ENCODE data around the gene TFF3. TPM values are rescaled to one million over a fixed set of nuclear protein-coding genes. Genes with fewer than 3 reads are reported as not detected.
A peak's percentile ranks its signal among the peaks of the same experiment; 100 is the strongest.

Gene TFF3
- total and polyA plus RNA-seq, 2 of the 4 experiments (the other 2 are of a cell fraction): not detected

GRCh38 chr21:42291003-42291750, 24.0 kb downstream of the TFF3 start:
- H2BK5ac ChIP-seq (ENCODE audit: low read depth, low read length, poor library complexity, severe bottlenecking): no peak overlapping the region
- H3K9me3 ChIP-seq (ENCODE audit: control insufficient read depth, insufficient read depth, low read length): peaks cover 2% of the 10 kb centered on the region; the same call in 1 of the 2 replicates
- no peak overlapping the region for H3K4me2 ChIP-seq (ENCODE audit: low read depth, low read length)
- H4K8ac ChIP-seq (ENCODE audit: low read depth in 2 of 2, low read length in 2 of 2): no peak overlapping the region
- in situ Hi-C loops (cut with MboI; ENCODE audit: low sequenced_read_pairs) (no loop called here), dilution Hi-C loops (cut with HindIII; ENCODE audit: low sequenced_read_pairs, unreplicated experiment) (no loop called here), intact Hi-C loops (cut with micrococcal nuclease) (no loop called here)
- ChIA-PET CTCF (no interaction called here), POLR2A (ENCODE audit: unreplicated experiment) (no interaction called here)
- no peak for DNase-seq
- H4K20me1 ChIP-seq (ENCODE audit: insufficient read depth, low read length): no peaks in the 10 kb centered on the region; the same call in 1 of the 2 replicates
- 90% methylated on average over 17 of the region's 35 CpGs; no CpG with 5 or more reads in 1 of the 2 experiments for WGBS, 2 experiments (ENCODE audit: extremely low coverage in 2 of 2, insufficient read length in 1 of 2)
- H2BK15ac ChIP-seq (ENCODE audit: low read depth, low read length): no peak overlapping the region
- peaks cover 2% of the 10 kb centered on the region; the same call in 1 of the 2 replicates for H3K4me1 ChIP-seq (ENCODE audit: control insufficient read depth, insufficient read depth, low read length)
- no peak overlapping the region for H2AK5ac ChIP-seq (ENCODE audit: low read depth, low read length)
- ATAC-seq (ENCODE audit: low read depth): no peak
- H3K9ac ChIP-seq (ENCODE audit: low read depth, low read length): no peak overlapping the region
- no peak overlapping the region for H2BK120ac ChIP-seq (ENCODE audit: low read depth, low read length)
- no peak overlapping the region for H3K27ac ChIP-seq (ENCODE audit: insufficient read depth, low read length)
- peak overlapping the region; percentile 63 for H2AK9ac ChIP-seq (replicated peaks; ENCODE audit: low read depth, low read length, poor library complexity)
- H2BK20ac ChIP-seq (ENCODE audit: low read depth, low read length): no peak overlapping the region
- H3K14ac ChIP-seq (replicated peaks; ENCODE audit: low read depth, low read length): no peak overlapping the region
- H3K18ac ChIP-seq (ENCODE audit: low read depth, low read length): no peak overlapping the region
- no peak overlapping the region for H3K23ac ChIP-seq (ENCODE audit: low read depth, low read length)
- peaks cover 6% of the 10 kb centered on the region for H3K9me1 ChIP-seq (ENCODE audit: insufficient read depth, low read length)
- TF ChIP-seq MAFK (IDR thresholded peaks at IDR 0.05; ENCODE audit: low read depth, low read length) (no peak), RAD21 (IDR thresholded peaks at IDR 0.05; ENCODE audit: low read length) (no peak), RFX5 (IDR thresholded peaks at IDR 0.05; ENCODE audit: low read depth, low read length) (no peak), NFE2L2 (IDR thresholded peaks at IDR 0.05; ENCODE audit: low read depth, low read length) (no peak), CEBPB (IDR thresholded peaks at IDR 0.05; ENCODE audit: low read depth, low read length) (no peak), MAZ (IDR thresholded peaks at IDR 0.05; ENCODE audit: borderline replicate concordance, low read depth, low read length) (no peak), POLR2A (IDR thresholded peaks at IDR 0.05; ENCODE audit: low read depth, low read length) (no peak), USF2 (IDR thresholded peaks at IDR 0.05; ENCODE audit: low read depth, low read length) (no peak), ELK1 (IDR thresholded peaks at IDR 0.05; ENCODE audit: borderline replicate concordance, low read depth, low read length) (no peak), MXI1 (IDR thresholded peaks at IDR 0.05; ENCODE audit: borderline replicate concordance, low read depth, low read length) (no peak)
- H3K4me3 ChIP-seq (ENCODE audit: insufficient read depth, low read depth, low read length): no peak overlapping the region
- H2AFZ ChIP-seq (replicated peaks; ENCODE audit: low read length, poor library complexity): no peak overlapping the region
- H3K79me1 ChIP-seq (ENCODE audit: low read depth in 1 of 2, low read length in 2 of 2): no peaks in the 10 kb centered on the region
- no peak overlapping the region for H3K56ac ChIP-seq (ENCODE audit: extremely low read depth, insufficient read depth, low read length)
- H3K27me3 ChIP-seq (ENCODE audit: control insufficient read depth, insufficient read depth, low read length): no peaks in the 10 kb centered on the region
- H4K5ac ChIP-seq (ENCODE audit: low read depth, low read length): no peak overlapping the region
- no peak overlapping the region for H3K4ac ChIP-seq (ENCODE audit: low read depth, low read length)
- H4K91ac ChIP-seq (ENCODE audit: insufficient read depth, low read depth, low read length): no peak overlapping the region
- H3K36me3 ChIP-seq (ENCODE audit: control insufficient read depth, insufficient read depth, low read length): peaks cover 26% of the 10 kb centered on the region; the same call in 1 of the 2 replicates
- no TSS peak for BruUV-seq (replicated peaks)
